Ishikawa (cell line): Measurements from ENCODE around the gene PKIG.

Experiments used
- CEBPB ChIP-seq: IDR thresholded peaks from 2 replicates; pipeline ENCODE4 v1.6.1; 2012
- CREB1 ChIP-seq: IDR thresholded peaks from 2 replicates; pipeline ENCODE4 v1.6.1; 2012; ENCODE audit warnings: low read depth
- EGR1 ChIP-seq: IDR thresholded peaks from 2 replicates; pipeline ENCODE4 v1.6.1; 2012
- EP300 ChIP-seq: IDR thresholded peaks from 2 replicates; pipeline ENCODE4 v1.6.1; 2012; ENCODE audit warnings: borderline replicate concordance
- FOXM1 ChIP-seq: IDR thresholded peaks from 2 replicates; pipeline ENCODE4 v1.6.1; 2012; ENCODE audit warnings: low read depth, borderline replicate concordance
- NFIC ChIP-seq: IDR thresholded peaks from 2 replicates; pipeline ENCODE4 v1.6.1; 2012
- RAD21 ChIP-seq: IDR thresholded peaks from 2 replicates; pipeline ENCODE4 v1.6.1; 2012; ENCODE audit warnings: low read depth
- TAF1 ChIP-seq: IDR thresholded peaks from 2 replicates; pipeline ENCODE4 v1.6.1; 2012; ENCODE audit warnings: low read depth, mild to moderate bottlenecking
- TCF12 ChIP-seq: IDR thresholded peaks from 2 replicates; pipeline ENCODE4 v1.6.1; 2012; ENCODE audit warnings: low read depth
- TEAD4 ChIP-seq: IDR thresholded peaks from 2 replicates; pipeline ENCODE4 v1.6.1; 2012
- YY1 ChIP-seq: IDR thresholded peaks from 2 replicates; pipeline ENCODE4 v1.6.1; 2012; ENCODE audit warnings: low read depth
- ZBTB7A ChIP-seq: IDR thresholded peaks from 2 replicates; pipeline ENCODE4 v1.6.1; 2012; ENCODE audit warnings: low read depth
- TF ChIP-seq, protein P1 (sequence below): IDR thresholded peaks from 2 replicates; pipeline ENCODE4 v1.6.1; 2012
- TF ChIP-seq, protein P2 (sequence below): IDR thresholded peaks from 2 replicates; pipeline ENCODE4 v1.6.1; 2012
- TF ChIP-seq, protein P3 (sequence below): IDR thresholded peaks from 2 replicates; pipeline ENCODE4 v1.6.1; 2012; ENCODE audit warnings: low read depth, mild to moderate bottlenecking

Gene PKIG

DNA sequence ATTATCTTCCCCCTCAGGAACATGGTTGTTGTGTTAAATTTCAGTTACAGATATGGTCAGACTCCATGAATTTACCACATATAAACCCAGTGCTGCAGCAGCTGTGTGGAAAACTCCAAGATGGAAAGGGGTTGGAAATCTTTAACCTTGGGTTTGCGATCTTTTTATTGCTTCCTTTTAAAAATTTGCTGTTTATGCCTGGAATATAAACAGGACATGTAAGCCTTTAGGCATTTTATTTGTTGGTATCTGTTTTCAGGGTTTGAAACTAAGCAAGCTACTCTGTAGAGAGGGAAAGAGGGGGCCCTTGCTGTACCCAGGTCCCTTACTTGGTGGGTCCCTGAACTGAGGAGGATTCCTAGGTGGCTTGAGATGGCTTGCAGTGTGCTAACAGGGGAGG, 778 bp downstream of the PKIG start:
- no peak for TF ChIP-seq TEAD4
- TF ChIP-seq TAF1: no peak
- no peak for TF ChIP-seq TCF12
- TF ChIP-seq RAD21: no peak

DNA sequence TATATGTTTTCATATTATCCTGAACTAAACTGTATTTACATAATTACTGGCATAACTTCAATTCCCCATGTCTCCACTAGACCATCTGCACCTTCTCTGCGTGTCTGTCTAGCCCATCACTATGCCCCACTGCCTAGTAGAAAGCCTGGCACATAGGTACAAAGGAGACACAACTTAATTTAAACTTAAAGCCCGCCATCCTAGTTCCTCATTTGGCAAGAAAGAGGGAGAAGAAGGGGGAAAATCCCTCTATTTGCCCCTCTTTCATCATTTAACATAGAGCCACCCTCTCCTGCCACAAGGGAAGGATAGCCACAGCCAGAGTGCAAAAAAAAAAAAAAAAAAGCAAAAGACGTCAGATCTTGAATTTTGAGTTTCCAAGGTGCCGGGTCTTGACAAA, 1.8 kb downstream of the PKIG start:
- TF ChIP-seq ZBTB7A (no peak), EP300 (no peak), TCF12 (no peak), FOXM1 (no peak), TAF1 (no peak), CREB1 (no peak), EGR1 (no peak)
- TF ChIP-seq, protein P1, sequence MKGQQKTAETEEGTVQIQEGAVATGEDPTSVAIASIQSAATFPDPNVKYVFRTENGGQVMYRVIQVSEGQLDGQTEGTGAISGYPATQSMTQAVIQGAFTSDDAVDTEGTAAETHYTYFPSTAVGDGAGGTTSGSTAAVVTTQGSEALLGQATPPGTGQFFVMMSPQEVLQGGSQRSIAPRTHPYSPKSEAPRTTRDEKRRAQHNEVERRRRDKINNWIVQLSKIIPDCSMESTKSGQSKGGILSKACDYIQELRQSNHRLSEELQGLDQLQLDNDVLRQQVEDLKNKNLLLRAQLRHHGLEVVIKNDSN: no peak

DNA sequence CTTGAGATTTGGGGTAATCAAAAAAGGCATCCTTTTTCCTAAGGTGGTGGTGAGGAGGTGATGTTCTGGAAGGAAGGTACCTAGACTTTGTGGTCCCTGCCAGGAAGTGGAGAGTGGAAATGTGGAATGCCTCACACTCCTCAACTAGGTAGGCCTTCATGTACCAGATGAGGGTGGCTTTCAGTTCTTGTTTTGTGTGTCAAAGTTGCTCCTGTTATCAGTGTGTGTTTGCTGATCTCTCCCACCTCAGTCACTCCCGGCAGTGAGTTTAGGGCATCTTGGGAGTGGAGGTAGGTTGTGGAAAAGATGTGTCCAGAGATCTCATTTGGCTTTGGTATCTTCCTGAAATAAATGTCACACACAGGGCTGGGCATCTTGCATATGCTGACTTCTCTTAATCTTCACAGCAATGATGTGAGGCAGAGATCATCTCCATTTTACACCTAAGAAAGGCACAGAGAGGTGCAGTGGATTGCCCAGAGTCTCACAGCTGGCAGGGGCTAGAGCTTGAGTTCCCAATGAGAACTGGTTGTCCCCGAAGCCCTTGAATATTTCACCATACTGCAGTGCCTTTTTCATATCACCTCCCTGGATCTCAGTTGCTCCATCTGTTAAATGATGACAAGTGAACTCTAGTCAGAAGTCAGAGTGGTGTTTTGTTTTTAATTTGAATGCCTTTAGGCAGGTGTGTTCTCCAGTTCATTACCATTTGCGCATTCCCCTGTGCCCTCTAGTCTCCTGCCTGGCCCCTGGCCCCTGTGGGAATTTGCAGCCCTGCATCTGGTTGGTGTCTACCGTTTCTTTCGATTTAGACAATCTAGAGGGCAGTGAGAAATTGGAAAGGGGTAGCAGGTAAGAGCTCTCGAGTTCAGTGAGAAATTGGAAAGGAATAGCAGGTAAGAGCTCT, 2.9 kb downstream of the PKIG start:
- TF ChIP-seq, protein P2, sequence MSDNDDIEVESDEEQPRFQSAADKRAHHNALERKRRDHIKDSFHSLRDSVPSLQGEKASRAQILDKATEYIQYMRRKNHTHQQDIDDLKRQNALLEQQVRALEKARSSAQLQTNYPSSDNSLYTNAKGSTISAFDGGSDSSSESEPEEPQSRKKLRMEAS: no peak
- TF ChIP-seq, protein P3, sequence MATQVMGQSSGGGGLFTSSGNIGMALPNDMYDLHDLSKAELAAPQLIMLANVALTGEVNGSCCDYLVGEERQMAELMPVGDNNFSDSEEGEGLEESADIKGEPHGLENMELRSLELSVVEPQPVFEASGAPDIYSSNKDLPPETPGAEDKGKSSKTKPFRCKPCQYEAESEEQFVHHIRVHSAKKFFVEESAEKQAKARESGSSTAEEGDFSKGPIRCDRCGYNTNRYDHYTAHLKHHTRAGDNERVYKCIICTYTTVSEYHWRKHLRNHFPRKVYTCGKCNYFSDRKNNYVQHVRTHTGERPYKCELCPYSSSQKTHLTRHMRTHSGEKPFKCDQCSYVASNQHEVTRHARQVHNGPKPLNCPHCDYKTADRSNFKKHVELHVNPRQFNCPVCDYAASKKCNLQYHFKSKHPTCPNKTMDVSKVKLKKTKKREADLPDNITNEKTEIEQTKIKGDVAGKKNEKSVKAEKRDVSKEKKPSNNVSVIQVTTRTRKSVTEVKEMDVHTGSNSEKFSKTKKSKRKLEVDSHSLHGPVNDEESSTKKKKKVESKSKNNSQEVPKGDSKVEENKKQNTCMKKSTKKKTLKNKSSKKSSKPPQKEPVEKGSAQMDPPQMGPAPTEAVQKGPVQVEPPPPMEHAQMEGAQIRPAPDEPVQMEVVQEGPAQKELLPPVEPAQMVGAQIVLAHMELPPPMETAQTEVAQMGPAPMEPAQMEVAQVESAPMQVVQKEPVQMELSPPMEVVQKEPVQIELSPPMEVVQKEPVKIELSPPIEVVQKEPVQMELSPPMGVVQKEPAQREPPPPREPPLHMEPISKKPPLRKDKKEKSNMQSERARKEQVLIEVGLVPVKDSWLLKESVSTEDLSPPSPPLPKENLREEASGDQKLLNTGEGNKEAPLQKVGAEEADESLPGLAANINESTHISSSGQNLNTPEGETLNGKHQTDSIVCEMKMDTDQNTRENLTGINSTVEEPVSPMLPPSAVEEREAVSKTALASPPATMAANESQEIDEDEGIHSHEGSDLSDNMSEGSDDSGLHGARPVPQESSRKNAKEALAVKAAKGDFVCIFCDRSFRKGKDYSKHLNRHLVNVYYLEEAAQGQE: no peak
- TF ChIP-seq TAF1 (no peak), FOXM1 (no peak), TEAD4 (no peak), YY1 (no peak), EP300 (no peak), RAD21 (no peak), TCF12 (no peak), CREB1 (no peak), EGR1 (no peak), NFIC (no peak), CEBPB (no peak), ZBTB7A (no peak)
- TF ChIP-seq, protein P1: no peak

DNA sequence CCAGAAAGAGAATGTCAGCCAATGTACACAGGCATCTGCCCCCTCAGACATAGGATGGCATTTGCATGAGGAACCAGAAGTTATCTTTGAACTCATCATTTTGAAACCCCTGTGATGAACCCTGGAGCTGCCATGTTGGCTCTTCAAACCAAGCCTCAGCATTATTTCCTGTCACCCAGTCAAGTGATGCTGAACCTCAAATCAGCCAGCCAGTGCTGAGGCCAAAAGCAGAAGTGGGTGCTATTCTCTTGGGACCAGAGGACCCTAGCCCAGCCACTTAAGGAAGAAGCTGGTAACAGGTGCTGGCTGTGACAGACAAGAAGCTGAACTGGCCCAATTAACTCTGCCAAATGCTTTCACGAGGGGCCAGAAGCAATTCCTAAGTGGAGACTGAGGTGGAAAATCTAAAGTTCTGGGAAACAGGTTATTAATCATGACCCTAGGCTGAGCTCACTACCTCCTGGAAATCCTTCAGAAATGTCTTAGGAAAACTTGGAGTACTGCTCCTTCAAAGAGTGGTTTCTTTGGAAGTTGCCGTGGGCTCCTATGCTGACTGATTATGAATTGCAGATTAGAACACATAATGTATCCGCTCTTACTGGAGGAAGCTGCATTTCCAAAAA, 4.0 kb downstream of the PKIG start:
- TF ChIP-seq EGR1 (no peak), TCF12 (no peak), FOXM1 (no peak), EP300 (no peak), ZBTB7A (no peak), YY1 (no peak), RAD21 (no peak), CEBPB (no peak), CREB1 (no peak), TAF1 (no peak), TEAD4 (no peak), NFIC (no peak)
- TF ChIP-seq, protein P3: no peak
- TF ChIP-seq, protein P1: no peak
- TF ChIP-seq, protein P2: no peak
